GM19328 (cell line): Measurements from ENCODE around the gene GIPC2.
"Not testable (repeated sequence)": the region's sequence is repeated elsewhere in the genome, so short reads cannot be mapped to it uniquely, and the experiment has no call there.

Source experiments
- ATAC-seq: cut with Tn5 transposase; IDR thresholded peaks from one replicate; pipeline ENCODE4 v1.9.1; 2021; ENCODE audit warnings: mild to moderate bottlenecking, moderate library complexity; ENCODE audit not compliant: unreplicated experiment

The GIPC2 gene

GRCh38 chr1:78064886-78065285, 19.1 kb downstream of the GIPC2 start:
- ATAC-seq, result not testable (repeated sequence)

GRCh38 chr1:78068681-78069283, 23.0 kb downstream of the GIPC2 start:
- ATAC-seq, result no peak

- no peak for ATAC-seq
Measured at GRCh38 chr1:78069784-78070183, 24.0 kb downstream of the GIPC2 start.

- ATAC-seq, result no peak
Measured at GRCh38 chr1:78070210-78070609, 24.4 kb downstream of the GIPC2 start.

GRCh38 chr1:78070758-78071157, 25.0 kb downstream of the GIPC2 start:
- no peak for ATAC-seq

GRCh38 chr1:78071696-78072095, 25.9 kb downstream of the GIPC2 start:
- ATAC-seq, result no peak

GRCh38 chr1:78072216-78072615, 26.4 kb downstream of the GIPC2 start:
- no peak for ATAC-seq

- ATAC-seq, result no peak
Measured at GRCh38 chr1:78073441-78073840, 27.7 kb downstream of the GIPC2 start.

- no peak for ATAC-seq
Measured at GRCh38 chr1:78075621-78076020, 29.9 kb downstream of the GIPC2 start.

- ATAC-seq, result no peak
Measured at GRCh38 chr1:78078358-78078757, 32.6 kb downstream of the GIPC2 start.

- ATAC-seq, result no peak
Measured at GRCh38 chr1:78079580-78079979, 33.8 kb downstream of the GIPC2 start.

GRCh38 chr1:78080767-78081166, 35.0 kb downstream of the GIPC2 start:
- ATAC-seq, result no peak

GRCh38 chr1:78081980-78082860, 36.5 kb downstream of the GIPC2 start:
- ATAC-seq, result no peak

- ATAC-seq, result not testable (repeated sequence)
Measured at GRCh38 chr1:78084639-78085038, 38.9 kb downstream of the GIPC2 start.

GRCh38 chr1:78086697-78087096, 40.9 kb downstream of the GIPC2 start:
- no peak for ATAC-seq

GRCh38 chr1:78088015-78088414, 42.2 kb downstream of the GIPC2 start:
- no peak for ATAC-seq

GRCh38 chr1:78088486-78088885, 42.7 kb downstream of the GIPC2 start:
- ATAC-seq, result no peak

- ATAC-seq, result no peak
Measured at GRCh38 chr1:78089010-78089409, 43.2 kb downstream of the GIPC2 start.

GRCh38 chr1:78090472-78091133, 44.8 kb downstream of the GIPC2 start:
- no peak for ATAC-seq

- ATAC-seq, result no peak
Measured at GRCh38 chr1:78091215-78091813, 45.5 kb downstream of the GIPC2 start.

GRCh38 chr1:78091886-78092285, 46.1 kb downstream of the GIPC2 start:
- ATAC-seq, result no peak
